ENCODE measurements around the gene MED31. TPM values are rescaled to one million over a fixed set of nuclear protein-coding genes. Genes with fewer than 3 reads are reported as not detected.

Gene MED31
- total RNA-seq, 1 experiment from 2014 or later = 41.4 TPM

GRCh38 chr17:6698004-6698403 lies 46.6 kb upstream of the MED31 start:
- Histone ChIP-seq H3K4me3 (no peak overlapping the region), H4K20me1 (ENCODE audit: insufficient read depth) (no peaks in the 10 kb centered on the region), H3K4me2 (no peak overlapping the region), H3K9me3 (ENCODE audit: insufficient read depth, low read depth) (no peaks in the 10 kb centered on the region), H3K4me1 (replicated peaks; ENCODE audit: insufficient read depth) (peaks cover 10% of the 10 kb centered on the region), H3K79me2 (ENCODE audit: low read depth) (no peaks in the 10 kb centered on the region), H3K9me2 (ENCODE audit: insufficient read depth) (no peaks in the 10 kb centered on the region), H3K27me3 (ENCODE audit: insufficient read depth, low read depth) (peaks cover 7% of the 10 kb centered on the region; the same call in 1 of the 2 replicates), H3K27ac (no peak overlapping the region), H3K36me3 (ENCODE audit: low read depth) (no peaks in the 10 kb centered on the region), H3F3A (ENCODE audit: insufficient read depth, low read depth) (no peaks in the 10 kb centered on the region), H2AFZ (no peak overlapping the region)
- intact Hi-C loops (cut with micrococcal nuclease; ENCODE audit: unreplicated experiment) = no loop called here
- BruUV-seq (replicated peaks) = no TSS peak
- ChIA-PET POLR2A (ENCODE audit: unreplicated experiment) (interaction anchor here (0.6 kb wide), 1 partner anchor 32 kb away, joined by 3 read pairs; no protein-coding TSS in a partner anchor), CTCF (no interaction called here)
- TF ChIP-seq EZH2 (IDR thresholded peaks at IDR 0.05; ENCODE audit: low read depth) (no peak), CTCF (conservative IDR thresholded peaks at IDR 0.05) (no peak)
- DNase-seq = peak in 1 of 2 experiments; percentile 13

GRCh38 chr17:6696906-6697305 lies 45.5 kb upstream of the MED31 start:
- H2AFZ ChIP-seq = no peak overlapping the region
- H3K4me3 ChIP-seq = no peak overlapping the region
- ChIA-PET POLR2A (ENCODE audit: unreplicated experiment) (no interaction called here), CTCF (no interaction called here)
- H3K79me2 ChIP-seq (ENCODE audit: low read depth) = no peaks in the 10 kb centered on the region
- intact Hi-C loops (cut with micrococcal nuclease; ENCODE audit: unreplicated experiment) = no loop called here
- no peak overlapping the region for H3K27ac ChIP-seq
- peak in 1 of 2 experiments; percentile 30 for DNase-seq
- no TSS peak for BruUV-seq (replicated peaks)
- no peaks in the 10 kb centered on the region for H3K9me3 ChIP-seq (ENCODE audit: insufficient read depth, low read depth)
- no peak for TF ChIP-seq EZH2 (IDR thresholded peaks at IDR 0.05; ENCODE audit: low read depth)
- TF ChIP-seq CTCF (conservative IDR thresholded peaks at IDR 0.05) = no peak
- H3K36me3 ChIP-seq (ENCODE audit: low read depth) = no peaks in the 10 kb centered on the region
- H4K20me1 ChIP-seq (ENCODE audit: insufficient read depth) = no peaks in the 10 kb centered on the region
- H3K27me3 ChIP-seq (ENCODE audit: insufficient read depth, low read depth) = peaks cover 12% of the 10 kb centered on the region; the same call in 1 of the 2 replicates
- H3K9me2 ChIP-seq (ENCODE audit: insufficient read depth) = no peaks in the 10 kb centered on the region
- peaks cover 10% of the 10 kb centered on the region for H3K4me1 ChIP-seq (replicated peaks; ENCODE audit: insufficient read depth)
- no peaks in the 10 kb centered on the region for H3F3A ChIP-seq (ENCODE audit: insufficient read depth, low read depth)
- H3K4me2 ChIP-seq = no peak overlapping the region

- Histone ChIP-seq H3K4me2 (no peak overlapping the region), H2AFZ (no peak overlapping the region), H4K20me1 (ENCODE audit: insufficient read depth) (no peaks in the 10 kb centered on the region), H3K4me1 (replicated peaks; ENCODE audit: insufficient read depth) (peaks cover 10% of the 10 kb centered on the region), H3K9me3 (ENCODE audit: insufficient read depth, low read depth) (no peaks in the 10 kb centered on the region), H3K27me3 (ENCODE audit: insufficient read depth, low read depth) (peaks cover 12% of the 10 kb centered on the region; the same call in 1 of the 2 replicates), H3K36me3 (ENCODE audit: low read depth) (no peaks in the 10 kb centered on the region), H3K79me2 (ENCODE audit: low read depth) (no peaks in the 10 kb centered on the region), H3K9me2 (ENCODE audit: insufficient read depth) (no peaks in the 10 kb centered on the region), H3K4me3 (no peak overlapping the region), H3K27ac (no peak overlapping the region), H3F3A (ENCODE audit: insufficient read depth, low read depth) (no peaks in the 10 kb centered on the region)
- TF ChIP-seq EZH2 (IDR thresholded peaks at IDR 0.05; ENCODE audit: low read depth) (no peak), CTCF (conservative IDR thresholded peaks at IDR 0.05) (no peak)
- no peak for DNase-seq
- POLR2A ChIA-PET (ENCODE audit: unreplicated experiment) = no interaction called here
- CTCF ChIA-PET = no interaction called here
- no TSS peak for BruUV-seq (replicated peaks)
- intact Hi-C loops (cut with micrococcal nuclease; ENCODE audit: unreplicated experiment) = no loop called here
Observed at GRCh38 chr17:6695565-6695964, 44.2 kb upstream of the MED31 start.

All from PC-9 (cell line).